ENCODE data around the gene FRMPD1. TPM values are rescaled to one million over a fixed set of nuclear protein-coding genes. Genes with fewer than 3 reads are reported as not detected.
A peak's percentile ranks its signal among the peaks of the same experiment; 100 is the strongest.

FRMPD1 gene
- total and polyA plus RNA-seq, 2 donors from 2014 or later, result 0.19 to 0.90 TPM

GRCh38 chr9:37700131-37700530 lies 49.4 kb downstream of the FRMPD1 start:
- H3K9ac ChIP-seq (ENCODE audit: low read length in 3 of 3), result no peak overlapping the region
- no peaks in the 10 kb centered on the region for H3K4me1 ChIP-seq (ENCODE audit: control insufficient read depth in 2 of 3, insufficient read depth in 2 of 3, low read depth in 1 of 3, low read length in 3 of 3)
- no peak for FAIRE-seq
- H3K9me3 ChIP-seq (ENCODE audit: control insufficient read depth in 2 of 3, insufficient read depth in 1 of 3, low read length in 3 of 3), result no peaks in the 10 kb centered on the region
- H3K27me3 ChIP-seq (ENCODE audit: control insufficient read depth, insufficient read depth, low read length), result no peaks in the 10 kb centered on the region
- TF ChIP-seq CTCF (IDR thresholded peaks at IDR 0.05; ENCODE audit: borderline replicate concordance, extremely low read depth, insufficient read depth), result no peak
- no peak overlapping the region for H3K4me3 ChIP-seq (ENCODE audit: low read length in 3 of 3)
- H3K36me3 ChIP-seq (ENCODE audit: control insufficient read depth in 2 of 3, insufficient read depth in 3 of 3, low read length in 3 of 3), result no peaks in the 10 kb centered on the region
- H3K27ac ChIP-seq (ENCODE audit: low read depth in 2 of 2, low read length in 2 of 2), result no peak overlapping the region
- DNase-seq, result peak in 1 of 5 donors; percentile 9
- intact Hi-C loops (cut with DNase I), result no loop called here

GRCh38 chr9:37700900-37701299 lies 50.1 kb downstream of the FRMPD1 start:
- intact Hi-C loops (cut with DNase I), result no loop called here

GRCh38 chr9:37705787-37706186 lies 55.0 kb downstream of the FRMPD1 start:
- no peak for TF ChIP-seq CTCF (IDR thresholded peaks at IDR 0.05; ENCODE audit: borderline replicate concordance, extremely low read depth, insufficient read depth)
- intact Hi-C loops (cut with DNase I), result no loop called here

More at GRCh38 chr9:37700900-37701299, 50.1 kb downstream of the FRMPD1 start:
- H3K36me3 ChIP-seq (ENCODE audit: control insufficient read depth in 2 of 3, insufficient read depth in 3 of 3, low read length in 3 of 3), result no peaks in the 10 kb centered on the region
- no peaks in the 10 kb centered on the region for H3K4me1 ChIP-seq (ENCODE audit: control insufficient read depth in 2 of 3, insufficient read depth in 2 of 3, low read depth in 1 of 3, low read length in 3 of 3)
- H3K9me3 ChIP-seq (ENCODE audit: control insufficient read depth in 2 of 3, insufficient read depth in 1 of 3, low read length in 3 of 3), result no peaks in the 10 kb centered on the region
- no peak overlapping the region for H3K9ac ChIP-seq (ENCODE audit: low read length in 3 of 3)
- FAIRE-seq (no peak), DNase-seq (no peak)
- no peaks in the 10 kb centered on the region for H3K27me3 ChIP-seq (ENCODE audit: control insufficient read depth, insufficient read depth, low read length)
- H3K27ac ChIP-seq (ENCODE audit: low read depth in 2 of 2, low read length in 2 of 2), result no peak overlapping the region
- no peak overlapping the region for H3K4me3 ChIP-seq (ENCODE audit: low read length in 3 of 3)
- TF ChIP-seq CTCF (IDR thresholded peaks at IDR 0.05; ENCODE audit: borderline replicate concordance, extremely low read depth, insufficient read depth), result no peak

GRCh38 chr9:37706290-37706689 lies 55.5 kb downstream of the FRMPD1 start:
- intact Hi-C loops (cut with DNase I), result no loop called here
- no peak for TF ChIP-seq CTCF (IDR thresholded peaks at IDR 0.05; ENCODE audit: borderline replicate concordance, extremely low read depth, insufficient read depth)
- DNase-seq, result no peak
- no peaks in the 10 kb centered on the region for H3K4me1 ChIP-seq (ENCODE audit: control insufficient read depth in 2 of 3, insufficient read depth in 2 of 3, low read depth in 1 of 3, low read length in 3 of 3)
- H3K27ac ChIP-seq (ENCODE audit: low read depth in 2 of 2, low read length in 2 of 2), result no peak overlapping the region
- H3K36me3 ChIP-seq (ENCODE audit: control insufficient read depth in 2 of 3, insufficient read depth in 3 of 3, low read length in 3 of 3), result no peaks in the 10 kb centered on the region
- no peak overlapping the region for H3K9ac ChIP-seq (ENCODE audit: low read length in 3 of 3)
- no peak for FAIRE-seq
- no peaks in the 10 kb centered on the region for H3K27me3 ChIP-seq (ENCODE audit: control insufficient read depth, insufficient read depth, low read length)
- H3K9me3 ChIP-seq (ENCODE audit: control insufficient read depth in 2 of 3, insufficient read depth in 1 of 3, low read length in 3 of 3), result no peaks in the 10 kb centered on the region
- H3K4me3 ChIP-seq (ENCODE audit: low read length in 3 of 3), result no peak overlapping the region

More at GRCh38 chr9:37705787-37706186, 55.0 kb downstream of the FRMPD1 start:
- no peak overlapping the region for H3K9ac ChIP-seq (ENCODE audit: low read length in 3 of 3)
- H3K4me1 ChIP-seq (ENCODE audit: control insufficient read depth in 2 of 3, insufficient read depth in 2 of 3, low read depth in 1 of 3, low read length in 3 of 3), result no peaks in the 10 kb centered on the region
- H3K27me3 ChIP-seq (ENCODE audit: control insufficient read depth, insufficient read depth, low read length), result no peaks in the 10 kb centered on the region
- DNase-seq (no peak), FAIRE-seq (no peak)
- H3K4me3 ChIP-seq (ENCODE audit: low read length in 3 of 3), result no peak overlapping the region
- H3K36me3 ChIP-seq (ENCODE audit: control insufficient read depth in 2 of 3, insufficient read depth in 3 of 3, low read length in 3 of 3), result no peaks in the 10 kb centered on the region
- H3K9me3 ChIP-seq (ENCODE audit: control insufficient read depth in 2 of 3, insufficient read depth in 1 of 3, low read length in 3 of 3), result no peaks in the 10 kb centered on the region
- no peak overlapping the region for H3K27ac ChIP-seq (ENCODE audit: low read depth in 2 of 2, low read length in 2 of 2)

All from kidney (tissue), 14 donors.